Aorta (tissue), 5 donors: ENCODE results near the gene FOSB. TPM values are rescaled to one million over a fixed set of nuclear protein-coding genes. Genes with fewer than 3 reads are reported as not detected.
A peak's percentile ranks its signal among the peaks of the same experiment; 100 is the strongest.

ENCODE experiments used
- ATAC-seq: fragments of 200-7000 bp; cut with Tn5 transposase; one replicate; pipeline ENCODE4 v1.9.1; 2022; ENCODE audit warnings: moderate library complexity; ENCODE audit not compliant: low FRiP score
- DNase-seq, 2 donors: peaks; one replicate each; pipeline ENCODE4 v3.0.0-alpha.2; 2020
- H3K27ac ChIP-seq, 2 donors: one replicate each; pipeline ENCODE4 v1.5.1; 2013; ENCODE audit warnings: low read length in 2 of 2, mild to moderate bottlenecking in 2 of 2, moderate library complexity in 2 of 2, control low read depth in 1 of 2, inconsistent platforms in 1 of 2, low read depth in 1 of 2
- H3K27me3 ChIP-seq, 2 donors: one replicate each; pipeline ENCODE4 v1.6.1; 2013; ENCODE audit warnings: control low read depth in 1 of 2, low read length in 1 of 2, mild to moderate bottlenecking in 1 of 2, moderate library complexity in 1 of 2; ENCODE audit not compliant: insufficient read depth in 2 of 2, control insufficient read depth in 1 of 2
- H3K36me3 ChIP-seq, 2 donors: one replicate each; pipeline ENCODE4 v1.6.1; 2013; ENCODE audit warnings: control low read depth in 1 of 2, low read length in 1 of 2, mild to moderate bottlenecking in 1 of 2; ENCODE audit not compliant: insufficient read depth in 2 of 2, control insufficient read depth in 1 of 2
- H3K4me1 ChIP-seq, 2 donors: one replicate each; pipeline ENCODE4 v1.6.1; 2013; ENCODE audit warnings: low read length in 2 of 2, control low read depth in 1 of 2, mild to moderate bottlenecking in 1 of 2, moderate library complexity in 1 of 2; ENCODE audit not compliant: insufficient read depth in 2 of 2, control insufficient read depth in 1 of 2
- H3K4me3 ChIP-seq, 2 donors: one replicate each; pipeline ENCODE4 v1.5.1; 2013; ENCODE audit warnings: low read length in 2 of 2, control low read depth in 1 of 2, mild to moderate bottlenecking in 1 of 2
- H3K9me3 ChIP-seq: one replicate; pipeline ENCODE4 v1.6.1; 2013; ENCODE audit warnings: mild to moderate bottlenecking, low read length; ENCODE audit not compliant: control insufficient read depth
- WGBS, 2 donors: extraction: QIAGEN DNeasy Blood & Tissue Kit; methylation state at CpG; one replicate each; pipeline ENCODE4 v1.1.7; 2013; 5-methylcytosine and 5-hydroxymethylcytosine counted together
- intact Hi-C, 2 donors: fragments of 100-400 bp; cut with DNase I; formaldehyde crosslinking; loops; one replicate each; pipeline versions ENCODE4 v1.14.2 to v1.15.0; 2022
- polyA plus RNA-seq, 2 donors: library from polyadenylated mRNA; stranded (reverse); fragments of 200-250 nt; gene quantifications; one replicate each; pipeline ENCODE4 v1.2.3, GENCODE V29; 2013
- total RNA-seq, 2 donors: library from RNA; stranded (reverse); fragmentation: NEBNext Ultra II Directional; extraction: Animal tissue kit (Norgen Biotek cat#: 25700); gene quantifications; one replicate each; pipeline ENCODE4 v1.2.1, GENCODE V29; 2021
- donor health status: healthy with polysubstance abuse.
- donor health status: Bipolar disorder and iron deficiency.
- donor health status: DM: no; HTN: no; CAD: no.
- donor health status: DM: no; HTN: no; CAD: no.
- donor health status: DM: yes; HTN: yes; CAD: no.

Gene FOSB
- total and polyA plus RNA-seq, 4 donors, result 3.1 to 754 (median 61.8) TPM

DNA sequence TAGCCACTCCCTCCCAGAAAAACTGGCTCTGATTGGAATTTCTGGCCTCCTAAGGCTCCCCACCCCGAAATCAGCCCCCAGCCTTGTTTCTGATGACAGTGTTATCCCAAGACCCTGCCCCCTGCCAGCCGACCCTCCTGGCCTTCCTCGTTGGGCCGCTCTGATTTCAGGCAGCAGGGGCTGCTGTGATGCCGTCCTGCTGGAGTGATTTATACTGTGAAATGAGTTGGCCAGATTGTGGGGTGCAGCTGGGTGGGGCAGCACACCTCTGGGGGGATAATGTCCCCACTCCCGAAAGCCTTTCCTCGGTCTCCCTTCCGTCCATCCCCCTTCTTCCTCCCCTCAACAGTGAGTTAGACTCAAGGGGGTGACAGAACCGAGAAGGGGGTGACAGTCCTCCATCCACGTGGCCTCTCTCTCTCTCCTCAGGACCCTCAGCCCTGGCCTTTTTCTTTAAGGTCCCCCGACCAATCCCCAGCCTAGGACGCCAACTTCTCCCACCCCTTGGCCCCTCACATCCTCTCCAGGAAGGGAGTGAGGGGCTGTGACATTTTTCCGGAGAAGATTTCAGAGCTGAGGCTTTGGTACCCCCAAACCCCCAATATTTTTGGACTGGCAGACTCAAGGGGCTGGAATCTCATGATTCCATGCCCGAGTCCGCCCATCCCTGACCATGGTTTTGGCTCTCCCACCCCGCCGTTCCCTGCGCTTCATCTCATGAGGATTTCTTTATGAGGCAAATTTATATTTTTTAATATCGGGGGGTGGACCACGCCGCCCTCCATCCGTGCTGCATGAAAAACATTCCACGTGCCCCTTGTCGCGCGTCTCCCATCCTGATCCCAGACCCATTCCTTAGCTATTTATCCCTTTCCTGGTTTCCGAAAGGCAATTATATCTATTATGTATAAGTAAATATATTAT lies 6.1 kb downstream of the FOSB start:
- Histone ChIP-seq H3K27ac (no peak overlapping the region), H3K27me3 (no peaks in the 10 kb centered on the region), H3K36me3 (no peaks in the 10 kb centered on the region), H3K4me3 (no peak overlapping the region), H3K4me1 (peaks cover 0 to 2% of the 10 kb centered on the region in 2 donors), H3K9me3 (no peaks in the 10 kb centered on the region)
- no peak for ATAC-seq
- WGBS, 2 donors, result 78 to 80% methylated on average over 27 of the region's 27 CpGs
- DNase-seq, result peak in 1 of 2 donors; percentile 86
- intact Hi-C loops, result no loop called here

DNA sequence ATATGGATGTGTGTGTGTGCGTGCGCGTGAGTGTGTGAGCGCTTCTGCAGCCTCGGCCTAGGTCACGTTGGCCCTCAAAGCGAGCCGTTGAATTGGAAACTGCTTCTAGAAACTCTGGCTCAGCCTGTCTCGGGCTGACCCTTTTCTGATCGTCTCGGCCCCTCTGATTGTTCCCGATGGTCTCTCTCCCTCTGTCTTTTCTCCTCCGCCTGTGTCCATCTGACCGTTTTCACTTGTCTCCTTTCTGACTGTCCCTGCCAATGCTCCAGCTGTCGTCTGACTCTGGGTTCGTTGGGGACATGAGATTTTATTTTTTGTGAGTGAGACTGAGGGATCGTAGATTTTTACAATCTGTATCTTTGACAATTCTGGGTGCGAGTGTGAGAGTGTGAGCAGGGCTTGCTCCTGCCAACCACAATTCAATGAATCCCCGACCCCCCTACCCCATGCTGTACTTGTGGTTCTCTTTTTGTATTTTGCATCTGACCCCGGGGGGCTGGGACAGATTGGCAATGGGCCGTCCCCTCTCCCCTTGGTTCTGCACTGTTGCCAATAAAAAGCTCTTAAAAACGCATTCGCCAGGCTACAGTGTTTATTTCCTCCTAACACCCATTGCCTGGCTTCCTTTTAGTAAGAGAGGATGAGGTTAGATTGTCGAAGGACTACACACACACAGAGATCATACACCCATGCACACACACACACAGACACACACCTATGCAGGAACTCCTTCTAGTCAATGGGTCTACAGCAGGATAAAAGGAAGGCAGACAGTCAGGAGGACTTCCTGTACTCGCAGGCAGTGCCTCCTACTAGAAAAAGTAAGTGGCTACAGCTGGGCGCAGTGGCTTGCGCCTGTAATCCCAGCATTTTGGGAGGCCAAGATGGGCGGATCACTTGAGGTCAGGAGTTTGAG lies 7.1 kb downstream of the FOSB start:
- 75 to 77% methylated on average over 28 of the region's 28 CpGs for WGBS, 2 donors
- Histone ChIP-seq H3K4me3 (no peak overlapping the region), H3K27me3 (no peaks in the 10 kb centered on the region), H3K4me1 (peaks cover 0 to 2% of the 10 kb centered on the region in 2 donors), H3K36me3 (no peaks in the 10 kb centered on the region), H3K9me3 (no peaks in the 10 kb centered on the region), H3K27ac (no peak overlapping the region)
- ATAC-seq, result no peak
- intact Hi-C loops, result no loop called here
- peak in 1 of 2 donors; percentile 82 for DNase-seq

DNA sequence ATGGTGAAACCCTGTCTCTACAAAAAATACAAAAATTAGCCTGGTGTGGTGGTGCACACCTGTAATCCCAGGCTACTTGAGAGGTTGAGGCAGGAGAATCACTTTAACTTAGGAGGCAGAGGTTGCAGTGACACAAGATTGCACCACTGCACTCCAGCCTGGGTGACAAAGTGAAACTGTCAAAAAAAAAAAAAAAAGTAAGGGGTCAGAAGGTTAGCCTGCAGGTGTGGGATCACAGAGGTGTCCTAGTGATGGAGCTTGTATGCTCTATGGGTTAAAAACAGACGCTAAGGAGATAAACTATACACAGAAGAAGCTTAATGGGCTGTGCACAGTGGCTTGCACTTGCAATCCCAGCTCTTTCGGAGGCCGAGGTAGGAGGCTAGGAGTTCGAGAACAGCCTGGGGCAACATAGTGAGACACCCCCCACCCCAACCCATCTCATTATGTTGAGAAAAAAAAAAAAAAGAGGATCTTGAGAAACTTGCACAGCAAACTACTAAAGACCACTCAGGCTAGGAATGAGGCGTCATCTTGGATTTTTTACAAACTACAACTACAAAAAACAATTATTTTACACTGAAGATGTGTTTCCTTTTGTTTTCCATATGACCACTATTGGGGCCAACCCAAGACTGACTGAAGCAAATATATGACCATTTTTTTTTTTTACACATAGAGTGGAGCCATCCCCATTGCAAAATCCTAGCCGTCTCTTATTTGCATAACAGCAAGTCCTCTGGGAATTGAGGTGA lies 7.9 kb downstream of the FOSB start:
- Histone ChIP-seq H3K4me3 (no peak overlapping the region), H3K27ac (no peak overlapping the region), H3K36me3 (no peaks in the 10 kb centered on the region), H3K27me3 (no peaks in the 10 kb centered on the region), H3K9me3 (no peaks in the 10 kb centered on the region), H3K4me1 (peaks cover 0 to 2% of the 10 kb centered on the region in 2 donors)
- ATAC-seq (no peak), DNase-seq (peak in 1 of 2 donors; percentile 83)
- 82 to 89% methylated on average over 6 of the region's 6 CpGs for WGBS, 2 donors
- intact Hi-C loops, result no loop called here

GRCh38 chr19:45476304-45476703 lies 8.5 kb downstream of the FOSB start:
- Histone ChIP-seq H3K9me3 (no peaks in the 10 kb centered on the region), H3K27me3 (no peaks in the 10 kb centered on the region), H3K4me3 (no peak overlapping the region), H3K27ac (no peak overlapping the region), H3K36me3 (no peaks in the 10 kb centered on the region), H3K4me1 (peaks cover 0 to 2% of the 10 kb centered on the region in 2 donors)
- WGBS, 2 donors, result 51 to 59% methylated on average over 5 of the region's 5 CpGs
- intact Hi-C loops, result no loop called here
- no peak for ATAC-seq
- DNase-seq, result peak in 1 of 2 donors; percentile 83

- Histone ChIP-seq H3K27me3 (no peaks in the 10 kb centered on the region), H3K9me3 (no peaks in the 10 kb centered on the region), H3K4me1 (peaks cover 0 to 2% of the 10 kb centered on the region in 2 donors), H3K36me3 (no peaks in the 10 kb centered on the region), H3K4me3 (no peak overlapping the region), H3K27ac (no peak overlapping the region)
- DNase-seq, result no peak
- ATAC-seq, result no peak
- intact Hi-C loops, result no loop called here
- 33 to 47% methylated on average over 5 of the region's 5 CpGs for WGBS, 2 donors
Observed at GRCh38 chr19:45477186-45477585, 9.4 kb downstream of the FOSB start.

GRCh38 chr19:45477713-45478453 lies 10.1 kb downstream of the FOSB start:
- intact Hi-C loops, result loop anchor here (2.0 kb wide), 1 partner anchor 49 kb away; no protein-coding TSS in a partner anchor
- 6% methylated on average over 12 of the region's 12 CpGs for WGBS, 2 donors
- H3K27me3 ChIP-seq, result no peaks in the 10 kb centered on the region
- ATAC-seq (peak; percentile 3), DNase-seq (peak in 1 of 2 donors; percentile 83)
- no peak overlapping the region for H3K4me3 ChIP-seq
- no peaks in the 10 kb centered on the region for H3K36me3 ChIP-seq
- H3K4me1 ChIP-seq, result peaks cover 0 to 2% of the 10 kb centered on the region in 2 donors
- H3K9me3 ChIP-seq, result no peaks in the 10 kb centered on the region
- H3K27ac ChIP-seq, result peak overlapping the region in 1 of 2 donors; percentile 63

DNA sequence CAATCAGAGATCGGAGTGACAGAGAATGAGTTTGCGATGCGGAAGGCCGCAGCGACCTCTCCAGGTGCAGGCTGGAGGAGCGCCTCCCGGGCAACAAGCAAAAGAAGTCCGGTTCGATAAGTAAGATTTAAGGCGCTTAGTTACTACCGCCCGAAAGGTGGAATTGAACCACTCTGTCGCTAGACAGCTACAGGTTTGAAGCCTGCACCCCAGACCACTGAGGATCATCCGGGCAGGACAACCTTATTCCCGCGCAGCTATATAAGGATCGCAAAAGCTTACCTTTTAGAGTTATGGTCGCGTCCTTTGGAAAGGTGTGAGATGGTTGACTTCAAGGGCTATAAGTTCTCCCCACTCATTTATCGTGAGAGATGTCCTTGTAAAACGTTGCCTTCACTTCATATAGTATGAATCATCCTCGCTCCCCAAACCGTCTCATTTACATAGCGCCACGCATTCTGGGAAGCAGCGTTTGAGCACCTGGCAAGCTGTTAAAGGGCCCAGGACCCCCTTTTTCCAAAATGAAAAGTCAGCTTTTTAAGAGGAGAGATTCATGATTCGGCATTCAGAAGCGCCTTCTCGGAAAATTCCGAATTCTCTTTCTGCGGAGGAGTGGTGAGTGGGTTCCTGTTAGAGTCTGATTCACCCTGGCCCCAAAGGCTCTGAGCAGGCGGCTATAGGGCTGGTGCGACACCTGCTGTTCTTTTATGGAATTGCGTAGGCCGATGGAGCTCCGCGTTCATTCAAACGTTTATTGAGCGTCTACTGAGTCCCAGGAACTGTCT lies 10.8 kb downstream of the FOSB start:
- ATAC-seq (peak; percentile 87), DNase-seq (peak; percentile 89 to 94)
- Histone ChIP-seq H3K4me3 (peak overlapping the region; percentile 18 to 21), H3K36me3 (no peaks in the 10 kb centered on the region), H3K27ac (peak overlapping the region; percentile 3 to 90), H3K9me3 (no peaks in the 10 kb centered on the region), H3K4me1 (peaks cover 0 to 2% of the 10 kb centered on the region in 2 donors), H3K27me3 (no peaks in the 10 kb centered on the region)
- WGBS, 2 donors, result 0% methylated on average over 39 of the region's 39 CpGs
- intact Hi-C loops, result loop anchor here (1.0 to 2.0 kb wide), 2 partner anchors 39 to 50 kb away; no protein-coding TSS in a partner anchor
